ENCODE results near the gene TMPRSS4.

- TF ChIP-seq POLR2A (IDR thresholded peaks at IDR 0.05) (no peak), CTCF (IDR thresholded peaks at IDR 0.05) (no peak)
Measured at GRCh38 chr11:118169300-118170140, 92.6 kb downstream of the TMPRSS4 start.

All from body of pancreas (tissue), 4 donors.